ENCODE results near the gene RBFOX2.

The RBFOX2 gene

GRCh38 chr22:35893698-35894097 is 134.9 kb downstream of the RBFOX2 start:
- no peak for DNase-seq

GRCh38 chr22:35892192-35892591 is 136.4 kb downstream of the RBFOX2 start:
- no peak for DNase-seq

DNA sequence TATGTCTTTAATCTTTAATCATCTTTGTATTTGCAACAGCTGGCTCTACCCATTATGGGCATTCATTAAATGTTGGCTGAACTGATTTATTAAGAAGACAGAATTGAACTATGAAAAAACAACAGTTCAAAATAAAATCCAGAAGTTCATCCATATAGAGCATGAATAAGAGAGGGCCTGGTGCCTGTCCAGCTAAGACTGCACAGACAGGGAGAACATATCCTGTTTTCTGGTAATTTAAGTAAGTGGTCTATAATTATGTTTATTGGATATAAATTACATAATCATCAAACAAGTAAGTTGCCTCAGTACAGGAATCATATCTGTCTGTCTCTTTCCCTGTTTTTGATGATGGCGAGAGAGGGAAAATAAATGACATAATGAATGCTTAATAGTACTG is 137.2 kb downstream of the RBFOX2 start:
- no peak for DNase-seq

GRCh38 chr22:35889071-35889470 is 139.6 kb downstream of the RBFOX2 start:
- no peak for DNase-seq

DNA sequence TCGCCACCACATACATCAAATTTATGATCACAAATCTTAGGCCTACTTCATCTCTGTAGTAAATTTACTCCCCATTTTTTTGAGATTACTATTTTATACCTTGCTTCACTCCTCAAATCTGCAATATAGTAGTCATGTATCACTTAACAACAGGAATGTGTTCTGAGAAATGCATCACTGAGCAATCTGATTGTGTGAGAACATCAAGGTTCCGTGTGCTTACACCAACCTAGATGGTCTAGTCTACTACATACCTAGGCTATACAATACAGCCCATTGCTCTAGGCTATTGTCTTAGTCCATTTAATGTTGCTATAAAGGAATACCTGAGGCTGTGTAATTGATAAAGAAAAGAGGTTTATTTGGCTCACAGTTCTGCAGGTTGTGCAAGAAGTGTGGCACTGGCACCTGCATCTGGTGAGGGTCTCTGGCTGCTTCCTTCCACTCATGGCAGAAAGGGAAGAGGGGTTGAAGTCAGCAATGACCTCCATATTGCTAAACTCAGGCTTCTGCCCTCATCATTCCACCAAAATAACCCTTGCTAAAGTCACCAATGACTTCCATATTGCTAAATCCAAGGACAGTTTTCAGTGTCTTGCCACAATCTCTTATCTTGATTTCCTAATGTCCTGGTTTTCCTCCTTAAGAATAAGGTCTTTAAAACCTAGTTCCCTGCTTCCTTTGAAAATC is 140.3 kb downstream of the RBFOX2 start:
- DNase-seq: no peak

DNA sequence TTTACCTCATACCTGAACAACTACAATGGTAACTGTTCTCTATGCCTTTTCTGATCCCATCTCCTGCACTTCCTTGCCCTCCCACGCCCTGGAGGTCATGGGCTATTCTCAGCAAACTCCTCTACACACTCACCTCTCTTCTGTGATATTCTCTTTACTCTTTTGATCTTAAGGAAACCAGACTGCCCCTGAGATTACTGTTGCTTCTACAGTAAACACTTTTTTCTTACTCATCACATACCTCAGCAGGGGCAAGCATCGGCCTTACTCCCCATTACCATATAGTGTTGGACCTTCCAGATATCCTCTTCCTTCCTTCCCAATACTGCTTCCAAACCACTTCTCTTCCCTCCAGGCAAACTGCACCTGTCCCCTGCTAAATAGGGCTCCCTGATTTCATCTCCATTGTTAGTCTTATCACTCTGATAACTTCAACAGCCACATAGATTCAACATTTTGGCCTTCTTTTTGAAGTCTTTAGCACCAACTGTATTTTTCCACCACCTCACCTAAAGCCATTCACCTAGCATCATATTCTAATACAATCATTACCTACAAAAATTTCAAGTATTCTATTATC is 141.2 kb downstream of the RBFOX2 start:
- DNase-seq: no peak

- no peak for DNase-seq
These were observed 142.3 kb downstream of the RBFOX2 start for GRCh38 chr22:35886309-35886708.

DNA sequence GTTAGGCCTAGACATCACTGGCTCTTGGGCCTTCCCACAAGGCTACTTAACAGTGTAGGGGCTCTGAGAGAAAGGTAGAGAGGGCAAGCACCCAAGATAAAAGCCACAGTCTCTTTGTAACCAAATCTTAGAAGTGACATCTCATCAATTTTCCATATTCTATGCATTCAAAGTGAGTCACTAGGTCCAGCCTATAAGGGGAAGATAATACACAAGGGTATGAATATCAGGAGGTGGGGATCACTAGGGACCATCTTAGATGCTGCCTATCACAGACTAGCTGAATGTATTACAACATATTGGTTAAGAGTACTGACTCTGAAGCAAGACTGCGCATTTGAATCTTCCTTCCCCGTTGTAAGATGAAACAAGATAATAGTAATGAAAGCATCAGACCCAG is 144.1 kb downstream of the RBFOX2 start:
- DNase-seq: no peak

DNA sequence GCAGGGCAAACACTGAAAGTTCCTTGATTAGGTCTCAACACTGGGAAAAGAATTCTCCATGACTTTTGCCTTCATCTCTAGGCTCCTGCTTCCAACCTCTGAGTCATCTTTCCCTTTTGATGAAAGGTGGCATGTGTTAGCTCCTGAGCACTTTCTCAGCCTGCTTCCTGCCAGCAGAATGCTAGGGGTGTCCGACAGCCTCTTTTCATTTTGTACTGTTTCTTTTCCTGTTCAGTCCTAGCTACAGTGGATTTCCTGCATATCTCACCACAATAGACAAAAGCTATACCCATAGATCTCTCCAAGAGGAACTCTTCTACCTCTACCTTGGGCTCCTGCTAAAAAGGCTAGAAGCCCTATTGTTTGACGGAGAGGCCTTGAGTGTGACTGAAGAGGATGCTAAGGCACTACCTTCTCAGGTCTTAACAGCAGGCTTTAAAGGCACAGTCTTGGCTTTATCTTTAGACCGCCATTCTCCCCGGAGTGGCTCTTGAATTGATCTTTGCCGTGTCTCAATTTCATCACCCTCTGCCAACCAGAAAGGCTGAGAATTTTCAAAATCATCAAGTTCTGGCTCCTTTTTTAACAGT is 145.5 kb downstream of the RBFOX2 start:
- DNase-seq: no peak

- DNase-seq: no peak
These were observed 146.2 kb downstream of the RBFOX2 start for GRCh38 chr22:35882211-35883030.

DNA sequence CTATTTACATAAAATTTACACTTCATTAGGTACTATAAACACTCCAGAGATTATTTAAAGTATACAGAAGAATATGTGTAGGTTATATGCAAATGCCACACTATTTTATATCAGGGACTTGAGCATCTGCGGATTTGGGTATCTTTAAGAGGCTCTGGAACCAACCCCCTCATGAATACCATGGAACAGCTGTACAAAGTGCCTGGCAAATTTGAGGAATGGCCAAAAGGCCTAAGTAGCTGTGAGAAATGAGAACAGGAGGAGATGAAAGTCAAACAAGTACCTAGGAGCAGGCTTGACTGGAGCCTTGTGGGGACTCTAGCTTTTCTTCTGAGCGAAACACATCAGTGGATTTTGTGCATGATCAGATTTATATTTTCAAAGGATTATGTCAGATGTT is 149.3 kb downstream of the RBFOX2 start:
- DNase-seq: no peak

- no peak for DNase-seq
These were observed 155.2 kb downstream of the RBFOX2 start for GRCh38 chr22:35873426-35873825.

- no peak for DNase-seq
These were observed 156.2 kb downstream of the RBFOX2 start for GRCh38 chr22:35872451-35872850.

DNA sequence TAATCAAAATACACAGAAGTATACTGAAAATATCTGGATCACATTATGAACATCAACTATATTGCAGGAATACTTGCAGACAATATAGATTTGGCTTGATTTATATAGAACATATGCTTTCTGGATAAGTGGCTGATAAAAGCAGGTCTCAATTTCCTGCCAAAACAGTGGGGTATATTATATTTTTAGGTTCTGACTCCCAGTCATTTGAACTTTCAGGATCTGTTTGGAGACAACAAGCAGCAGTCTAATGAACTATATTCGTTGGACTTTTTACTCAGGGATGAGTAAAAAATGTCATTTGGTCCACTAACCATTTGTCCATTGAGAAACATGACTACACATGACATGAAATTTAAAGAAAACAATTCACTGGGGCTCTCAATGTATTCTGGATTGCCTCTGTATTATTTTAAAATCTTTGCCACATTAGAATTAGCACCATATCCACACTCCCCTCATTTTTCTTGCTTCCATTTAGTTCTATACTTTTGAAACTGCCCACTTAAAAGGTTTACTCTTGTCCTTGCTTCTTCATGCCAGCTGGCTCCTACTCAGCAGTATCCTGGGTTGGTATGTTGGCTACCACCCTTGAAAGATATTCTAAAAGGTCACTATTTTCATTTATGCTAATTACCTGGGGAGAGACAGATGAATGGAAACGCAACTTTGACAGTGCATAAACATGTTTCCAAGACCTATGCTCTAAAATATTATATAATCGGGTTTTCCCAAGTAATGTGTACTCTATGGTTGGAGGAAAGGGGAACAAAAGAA is 157.9 kb downstream of the RBFOX2 start:
- DNase-seq: no peak

DNA sequence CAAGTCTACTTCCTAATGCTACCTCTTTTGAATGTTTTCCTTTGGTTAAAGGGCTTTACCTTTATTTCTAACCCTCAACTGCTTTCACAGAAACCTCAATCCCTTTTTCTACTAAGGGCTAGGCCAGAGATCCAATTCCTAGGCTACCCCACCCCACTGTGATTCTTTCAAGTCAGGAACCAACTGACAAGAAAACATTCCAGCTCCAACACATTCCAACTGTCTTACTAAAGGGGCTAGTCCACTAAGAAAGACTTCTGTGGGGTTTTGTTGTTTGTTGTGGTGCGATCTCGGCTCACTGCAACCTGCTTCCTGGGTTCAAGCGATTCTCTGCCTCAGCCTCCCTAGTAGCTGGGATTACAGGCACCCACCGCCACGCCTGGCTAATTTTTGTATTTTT is 159.7 kb downstream of the RBFOX2 start:
- no peak for DNase-seq

GRCh38 chr22:35866651-35867050 is 162.0 kb downstream of the RBFOX2 start:
- DNase-seq: no peak

DNA sequence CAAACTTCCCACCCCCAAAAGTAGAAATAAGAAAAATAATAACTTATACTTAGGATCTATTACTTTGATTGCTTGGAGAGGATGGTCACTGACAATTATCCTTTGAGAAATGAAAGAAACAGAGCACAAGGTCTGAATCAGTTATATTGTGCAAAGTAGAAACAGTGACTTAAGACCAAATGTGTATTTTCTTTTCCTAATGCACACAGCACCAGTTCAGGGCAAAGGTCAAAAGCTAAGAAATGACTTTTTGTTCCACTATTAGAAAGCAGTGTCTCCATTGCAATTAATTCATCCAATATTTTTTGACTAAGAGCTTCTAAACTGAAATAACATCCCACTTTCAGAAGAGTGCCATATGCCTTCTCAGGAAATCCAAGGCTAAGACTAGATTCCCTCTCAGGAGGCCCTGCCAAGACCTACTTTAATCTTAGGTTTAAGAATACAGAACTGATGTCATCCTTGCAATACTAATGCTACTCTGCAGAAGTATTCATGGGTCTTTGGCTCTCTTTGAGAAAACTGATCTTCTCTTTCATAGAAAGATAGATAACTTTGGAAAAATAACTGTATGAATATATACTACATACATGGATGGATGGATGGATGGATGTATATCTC is 164.0 kb downstream of the RBFOX2 start:
- DNase-seq: no peak

GRCh38 chr22:35863432-35863831 is 165.2 kb downstream of the RBFOX2 start:
- no peak for DNase-seq

DNA sequence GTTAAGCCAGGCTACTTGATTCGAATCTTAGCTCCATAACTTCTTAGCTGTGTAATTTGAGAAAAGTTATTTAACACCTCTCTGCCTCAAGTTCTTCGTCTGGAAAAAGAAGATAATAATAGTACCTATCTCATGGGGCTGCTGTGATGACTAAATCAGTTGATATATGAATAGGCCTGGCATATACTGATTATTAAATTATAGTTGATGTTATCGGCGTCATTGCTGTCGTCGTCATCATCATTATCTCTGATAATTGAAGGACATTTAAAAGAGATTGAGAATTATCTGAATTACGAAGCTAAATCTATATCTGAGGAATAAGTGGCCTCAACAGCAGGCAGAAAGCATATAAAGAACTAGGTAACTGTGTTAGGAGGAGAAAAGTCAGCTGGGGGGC is 165.9 kb downstream of the RBFOX2 start:
- no peak for DNase-seq

DNA sequence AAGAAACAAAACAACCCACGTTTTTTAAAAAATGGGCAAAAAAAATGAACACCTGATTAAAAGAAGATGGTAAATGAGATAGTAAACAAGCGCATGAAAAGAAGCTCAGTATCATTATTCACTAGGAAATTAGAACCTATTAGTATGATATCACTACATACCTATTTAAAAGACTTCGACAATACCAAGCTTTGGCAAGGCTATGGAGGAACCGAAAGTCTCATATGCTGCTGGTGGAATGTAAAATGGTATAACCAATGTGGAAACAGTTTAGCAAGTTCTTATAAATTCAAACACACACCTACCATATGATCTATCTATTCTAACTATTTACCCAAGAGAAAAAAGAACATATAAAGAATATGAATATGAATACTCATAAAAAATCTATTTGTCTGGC is 167.2 kb downstream of the RBFOX2 start:
- no peak for DNase-seq

- no peak for DNase-seq
These were observed 167.8 kb downstream of the RBFOX2 start for GRCh38 chr22:35860837-35861236.

DNA sequence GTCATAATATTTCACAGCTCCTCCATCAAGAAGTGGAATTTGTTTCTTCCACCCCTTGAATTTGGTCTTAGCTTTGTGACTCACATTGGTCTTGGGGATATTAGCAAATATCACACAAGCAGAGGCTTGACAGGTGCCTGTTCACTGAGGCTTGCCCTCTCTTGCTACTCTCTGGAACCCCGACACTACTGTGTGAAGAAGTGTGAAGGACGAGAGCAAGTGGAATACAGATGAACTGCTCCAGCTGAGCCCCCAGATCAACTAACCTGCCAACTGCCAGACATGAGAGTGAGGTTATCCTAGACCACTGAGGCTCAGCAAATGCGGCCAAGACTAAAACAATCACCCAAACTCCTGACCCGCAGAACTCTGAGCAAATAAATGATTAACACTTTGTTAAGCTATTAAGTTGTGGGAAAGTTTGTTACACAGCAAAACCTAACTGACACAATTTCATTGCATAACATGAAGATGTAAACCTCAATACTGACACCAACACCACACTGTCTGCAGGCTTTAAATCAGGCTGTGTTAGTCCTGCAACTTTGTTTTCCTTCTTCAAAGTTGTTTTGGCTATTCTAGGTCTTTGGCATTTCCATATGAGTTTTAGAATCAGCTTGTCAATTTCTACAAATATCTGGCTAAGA is 168.4 kb downstream of the RBFOX2 start:
- no peak for DNase-seq

All from NCI-H2171 (cell line).